Dedifferentiated amniotic fluid mesenchymal stem cell (primary cell): ENCODE data around the gene IL1RAPL2.
"Not testable (repeated sequence)": the region's sequence is repeated elsewhere in the genome, so short reads cannot be mapped to it uniquely, and the experiment has no call there.

Experiments
- DNase-seq: peaks from one replicate; pipeline ENCODE4 v3.0.0-alpha.2; 2016; ENCODE audit errors: extremely low spot score

IL1RAPL2 gene

GRCh38 chrX:104565791-104566680 is at the start of gene IL1RAPL2:
IL1RAPL2 (plus strand) TSS chrX:104566199.
- no peak for DNase-seq

- DNase-seq = no peak
Measured at GRCh38 chrX:104522386-104522785, 43.6 kb upstream of the IL1RAPL2 start.

GRCh38 chrX:104523858-104524257 is 42.1 kb upstream of the IL1RAPL2 start:
- DNase-seq = no peak

GRCh38 chrX:104539081-104539480 is 26.9 kb upstream of the IL1RAPL2 start:
- DNase-seq = no peak

GRCh38 chrX:104542447-104542846 is 23.6 kb upstream of the IL1RAPL2 start:
- DNase-seq = not testable (repeated sequence)

- DNase-seq = no peak
Measured at GRCh38 chrX:104564335-104564734, 1.7 kb upstream of the IL1RAPL2 start.

GRCh38 chrX:104564921-104565703 is 887 bp upstream of the IL1RAPL2 start:
- no peak for DNase-seq

GRCh38 chrX:104566681-104567501 is 892 bp downstream of the IL1RAPL2 start:
- DNase-seq = no peak

GRCh38 chrX:104567506-104567905 is 1.5 kb downstream of the IL1RAPL2 start:
- DNase-seq = no peak

- no peak for DNase-seq
Measured at GRCh38 chrX:104568304-104568915, 2.4 kb downstream of the IL1RAPL2 start.

- no peak for DNase-seq
Measured at GRCh38 chrX:104618106-104618895, 52.3 kb downstream of the IL1RAPL2 start.

- DNase-seq = no peak
Measured at GRCh38 chrX:104621781-104622180, 55.8 kb downstream of the IL1RAPL2 start.

GRCh38 chrX:104641176-104641575 is 75.2 kb downstream of the IL1RAPL2 start:
- DNase-seq = no peak

GRCh38 chrX:104647084-104647483 is 81.1 kb downstream of the IL1RAPL2 start:
- no peak for DNase-seq

- DNase-seq = no peak
Measured at GRCh38 chrX:104659005-104659744, 93.2 kb downstream of the IL1RAPL2 start.

- DNase-seq = no peak
Measured at GRCh38 chrX:104660092-104660491, 94.1 kb downstream of the IL1RAPL2 start.

GRCh38 chrX:104662694-104663093 is 96.7 kb downstream of the IL1RAPL2 start:
- DNase-seq = no peak

GRCh38 chrX:104665691-104666090 is 99.7 kb downstream of the IL1RAPL2 start:
- DNase-seq = no peak

- DNase-seq = no peak
Measured at GRCh38 chrX:104668550-104668949, 102.6 kb downstream of the IL1RAPL2 start.

- DNase-seq = no peak
Measured at GRCh38 chrX:104669063-104669462, 103.1 kb downstream of the IL1RAPL2 start.
